GM12878 (cell line): Measurements from ENCODE around the gene ARHGEF38. TPM values are rescaled to one million over a fixed set of nuclear protein-coding genes. Genes with fewer than 3 reads are reported as not detected.

ENCODE experiments used
- ATAC-seq: fragments of 200-7000 bp; cut with Tn5 transposase; 3 replicates; pipeline ENCODE4 v1.9.1; 2020; ENCODE audit warnings: mild to moderate bottlenecking, moderate library complexity
- BruUV-seq: library from RNA; stranded (reverse); fragments of 400-500 nt; replicated peaks from 2 replicates; lab custom pipeline; 2021; lab: Mats Ljungman, UMichigan
- CTCF ChIA-PET: fragments of 300-600 bp; sonication (Branson Sonifier 250); formaldehyde crosslinking; extraction: SDS; loops from one replicate; lab custom pipeline; 2021; ENCODE audit warnings: inconsistent platforms; lab: Yijun Ruan, JAX
- POLR2A ChIA-PET: fragments of 350-600 bp; formaldehyde crosslinking; extraction: SDS; loops from one replicate; lab custom pipeline; 2021; ENCODE audit warnings: inconsistent platforms; lab: Charles Lee
- RAD21 ChIA-PET: fragments of 300-600 bp; sonication (Branson Sonifier 250); formaldehyde crosslinking; loops from one replicate; lab custom pipeline; 2023; ENCODE audit warnings: antibody characterized with exemption; ENCODE audit not compliant: unreplicated experiment; lab: Charles Lee
- SMC1A ChIA-PET: fragments of 300-600 bp; sonication (Branson Sonifier 250); formaldehyde crosslinking; loops from one replicate; lab custom pipeline; 2023; ENCODE audit not compliant: unreplicated experiment, uncharacterized antibody; lab: Charles Lee
- DNase-seq: peaks from one replicate; pipeline ENCODE4 v3.0.0-alpha.2; 2011; ENCODE audit warnings: low read depth, low spot score
- FAIRE-seq: peaks from 3 replicates; lab custom pipeline; 2011; peaks lifted over from hg19 to GRCh38; lab: Jason Lieb, UNC
- H2AFZ ChIP-seq: 2 replicates; pipeline ENCODE4 v1.6.0; 2011; ENCODE audit warnings: low read depth, low read length, control low read depth; ENCODE audit not compliant: control insufficient read depth
- H3K27ac ChIP-seq: 2 replicates; pipeline ENCODE4 v1.5.1; 2011; ENCODE audit warnings: control low read depth; ENCODE audit not compliant: control insufficient read depth, insufficient read depth
- H3K27me3 ChIP-seq, 2 experiments: replicated peaks in 1 of 2; 2 replicates each; pipeline versions ENCODE4 v1.6.0 to v1.6.1; 2011; ENCODE audit warnings: low read length in 1 of 2; ENCODE audit not compliant: control insufficient read depth in 2 of 2, insufficient read depth in 2 of 2
- H3K36me3 ChIP-seq, 2 experiments: 2 replicates each; pipeline ENCODE4 v1.5.1; 2011; ENCODE audit warnings: low read length in 1 of 2; ENCODE audit not compliant: control insufficient read depth in 2 of 2, insufficient read depth in 2 of 2
- H3K4me1 ChIP-seq: 2 replicates; pipeline ENCODE4 v1.6.1; 2011; ENCODE audit warnings: mild to moderate bottlenecking, low read length, moderate library complexity, mixed read lengths; ENCODE audit not compliant: control insufficient read depth, insufficient read depth
- H3K4me2 ChIP-seq: 2 replicates; pipeline ENCODE4 v1.6.0; 2011; ENCODE audit warnings: control low read depth; ENCODE audit not compliant: control insufficient read depth, insufficient read depth
- H3K4me3 ChIP-seq: fragments of 200-600 bp; sonication (generic); 2 replicates; pipeline ENCODE4 v1.5.1; 2016
- H3K79me2 ChIP-seq: 2 replicates; pipeline ENCODE4 v1.6.0; 2011; ENCODE audit warnings: low read length; ENCODE audit not compliant: control insufficient read depth, insufficient read depth
- H3K9ac ChIP-seq: 2 replicates; pipeline ENCODE4 v1.8.0; 2011; ENCODE audit warnings: low read length, control low read depth, mixed read lengths; ENCODE audit not compliant: control insufficient read depth, insufficient read depth
- H3K9me3 ChIP-seq: replicated peaks from 3 replicates; pipeline ENCODE4 v1.5.1; 2011; ENCODE audit warnings: mild to moderate bottlenecking, low read length; ENCODE audit not compliant: control insufficient read depth, insufficient read depth
- H4K20me1 ChIP-seq: 2 replicates; pipeline ENCODE4 v1.6.0; 2011; ENCODE audit not compliant: control insufficient read depth, insufficient read depth
- ATF3 ChIP-seq: IDR thresholded peaks from 2 replicates; pipeline ENCODE4 v1.6.1; 2011; ENCODE audit warnings: low read depth, mild to moderate bottlenecking, low read length, moderate library complexity, borderline replicate concordance; ENCODE audit errors: extremely low read depth
- CEBPZ ChIP-seq: fragments of 150-350 bp; IDR thresholded peaks from 2 replicates; pipeline ENCODE4 v1.6.1; 2016; ENCODE audit warnings: low read depth, low read length
- DPF2 ChIP-seq: fragments of 450-650 bp; IDR thresholded peaks from 2 replicates; pipeline ENCODE4 v1.6.1; 2017; ENCODE audit warnings: mild to moderate bottlenecking
- E2F4 ChIP-seq: IDR thresholded peaks from 2 replicates; pipeline ENCODE4 v1.6.1; 2012; ENCODE audit warnings: low read depth, low read length, improper control_type of control experiment
- EZH2 ChIP-seq: IDR thresholded peaks from 2 replicates; pipeline ENCODE4 v1.6.1; 2012; ENCODE audit warnings: low read depth, mild to moderate bottlenecking, control low read depth, inconsistent platforms, low read length, borderline replicate concordance; ENCODE audit not compliant: control insufficient read depth
- HCFC1 ChIP-seq: fragments of 150-350 bp; IDR thresholded peaks from 2 replicates; pipeline ENCODE4 v1.6.1; 2014; ENCODE audit warnings: low read length
- HSF1 ChIP-seq: fragments of 150-350 bp; IDR thresholded peaks from 2 replicates; pipeline ENCODE4 v1.6.1; 2014; ENCODE audit warnings: mild to moderate bottlenecking, low read depth, low read length
- JUND ChIP-seq: IDR thresholded peaks from 2 replicates; pipeline ENCODE4 v1.6.1; 2012; ENCODE audit warnings: low read depth, mild to moderate bottlenecking, low read length, improper control_type of control experiment, moderate library complexity
- MXI1 ChIP-seq: fragments of 150-350 bp; IDR thresholded peaks from 2 replicates; pipeline ENCODE4 v1.6.1; 2011; ENCODE audit warnings: low read depth, mild to moderate bottlenecking, inconsistent platforms, low read length, improper control_type of control experiment
- NR2F1 ChIP-seq: fragments of 450-650 bp; conservative IDR thresholded peaks from 2 replicates; pipeline ENCODE4 v1.6.1; 2017; ENCODE audit warnings: mild to moderate bottlenecking
- PML ChIP-seq: IDR thresholded peaks from 2 replicates; pipeline ENCODE4 v1.6.1; 2012; ENCODE audit warnings: low read length, inconsistent platforms
- POLR2A ChIP-seq: IDR thresholded peaks from 2 replicates; pipeline ENCODE4 v1.6.1; 2011; ENCODE audit warnings: low read depth, mild to moderate bottlenecking, low read length
- RBBP5 ChIP-seq: fragments of 200-600 bp; sonication (generic); conservative IDR thresholded peaks from 2 replicates; pipeline ENCODE4 v1.6.1; 2016
- SMC3 ChIP-seq: IDR thresholded peaks from 2 replicates; pipeline ENCODE4 v1.6.1; 2011; ENCODE audit warnings: low read length, improper control_type of control experiment, borderline replicate concordance
- WRNIP1 ChIP-seq: IDR thresholded peaks from 2 replicates; pipeline ENCODE4 v1.6.1; 2011; ENCODE audit warnings: low read depth, low read length, improper control_type of control experiment, borderline replicate concordance
- ZNF217 ChIP-seq: fragments of 450-650 bp; IDR thresholded peaks from 2 replicates; pipeline ENCODE4 v1.6.1; 2017; ENCODE audit warnings: antibody characterized with exemption, mild to moderate bottlenecking
- ZNF24 ChIP-seq: fragments of 450-650 bp; IDR thresholded peaks from 2 replicates; pipeline ENCODE4 v1.6.1; 2017; ENCODE audit warnings: antibody characterized with exemption, mild to moderate bottlenecking
- ZNF384 ChIP-seq: IDR thresholded peaks from 2 replicates; pipeline ENCODE4 v1.6.1; 2012; ENCODE audit warnings: low read depth, mild to moderate bottlenecking, low read length, improper control_type of control experiment, borderline replicate concordance
- ZNF622 ChIP-seq: fragments of 450-650 bp; IDR thresholded peaks from 2 replicates; pipeline ENCODE4 v1.6.1; 2017; ENCODE audit warnings: mild to moderate bottlenecking, inconsistent platforms
- WGBS: methylation state at CpG from one replicate; pipeline ENCODE4 v1.1.6; 2016; ENCODE audit warnings: low lambda C conversion rate; ENCODE audit not compliant: insufficient replicate concordance, insufficient coverage; ENCODE audit errors: missing lambda C conversion rate; 5-methylcytosine and 5-hydroxymethylcytosine counted together
- in situ Hi-C: fragments of 300-500 bp; cut with MboI; formaldehyde crosslinking; loops from 9 replicates; pipeline ENCODE4 v1.14.3; 2018; ENCODE audit warnings: mixed read lengths
- intact Hi-C: fragments of 100-400 bp; cut with micrococcal nuclease; formaldehyde crosslinking; loops from one replicate; pipeline ENCODE4 v1.14.2; 2022; ENCODE audit not compliant: unreplicated experiment
- polyA plus RNA-seq, 11 experiments: library from polyadenylated mRNA; depleted of rRNA in 4 of 11; unstranded in 6 of 11; stranded (reverse) in 5 of 11; fragments of >200 nt; fragmentation: Nextera tagmentation in 4 of 11; fragmentation: Illumina TruSeq in 1 of 11; extraction: Ambion mirVana in 4 of 11; extraction: Trizol in 1 of 11; gene quantifications; 1 replicate in 1 of 11; 2 replicates in 10 of 11; pipeline versions ENCODE4 v1.2.1 to v1.2.3, GENCODE V29; 2011 to 2016; ENCODE audit warnings: inconsistent platforms in 2 of 11, missing spikeins in 2 of 11, low read depth in 1 of 11
- total RNA-seq, 4 experiments: library from RNA; depleted of rRNA in 3 of 4; stranded (reverse); fragments of >200 nt in 3 of 4; fragmentation: Illumina TruSeq in 1 of 4; extraction: Trizol in 1 of 4; gene quantifications; 2 replicates each; pipeline versions ENCODE4 v1.2.1 to v1.2.3, GENCODE V29; 2013 to 2021

The ARHGEF38 gene
- total and polyA plus RNA-seq, 10 of the 15 experiments (the other 5 are each of a cell fraction or from before 2014, with no cell fraction given), result 0.01 to 1.1 (median 0.09) TPM; not detected in 2

- in situ Hi-C loops, result no loop called here
- Histone ChIP-seq H2AFZ (no peak overlapping the region), H3K4me1 (peaks cover 15% of the 10 kb centered on the region), H3K79me2 (no peaks in the 10 kb centered on the region), H3K36me3 (no peaks in the 10 kb centered on the region), H3K4me2 (no peak overlapping the region), H3K9ac (no peak overlapping the region), H4K20me1 (no peaks in the 10 kb centered on the region), H3K27me3 (no peaks in the 10 kb centered on the region)
- ATAC-seq, result peak; percentile 20; the same call in 2 of the 3 replicates
- no peak for FAIRE-seq
- 82% methylated on average over 8 of the region's 8 CpGs for WGBS
- no TSS peak for BruUV-seq
- ChIA-PET RAD21 (interaction anchor here (0.6 to 4.2 kb wide), 9 partner anchors 28 to 115 kb away, joined by 3 to 23 read pairs (median 9); no protein-coding TSS in a partner anchor), POLR2A (interaction anchor here (1.0 to 1.6 kb wide), 3 partner anchors 8 to 24 kb away, joined by 3 to 7 read pairs (median 4); no protein-coding TSS in a partner anchor)
- DNase-seq, result no peak
- TF ChIP-seq JUND, result no peak
- TF ChIP-seq ZNF24, result no peak
- TF ChIP-seq CEBPZ, result no peak
- no peak for TF ChIP-seq POLR2A
- TF ChIP-seq WRNIP1, result no peak
- no peak for TF ChIP-seq EZH2
- no peak for TF ChIP-seq HSF1
- TF ChIP-seq PML, result no peak
- TF ChIP-seq ATF3, result no peak
- TF ChIP-seq ZNF384, result no peak
- TF ChIP-seq HCFC1, result no peak
- no peak for TF ChIP-seq NR2F1
- TF ChIP-seq ZNF217, result no peak
- no peak for TF ChIP-seq DPF2
- TF ChIP-seq RBBP5, result no peak
- TF ChIP-seq SMC3, result no peak
- no peak for TF ChIP-seq ZNF622
- TF ChIP-seq E2F4, result no peak
- TF ChIP-seq MXI1, result no peak
- TF ChIP-seq, all 136 proteins: peak for 0
- CTCF ChIA-PET, result interaction anchor here (0.7 to 5.4 kb wide), 9 partner anchors 10 to 112 kb away, joined by 3 to 32 read pairs (median 5); no protein-coding TSS in a partner anchor
- H3K9me3 ChIP-seq, result no peaks in the 10 kb centered on the region
- SMC1A ChIA-PET, result interaction anchor here (0.6 to 10.6 kb wide), 15 partner anchors 10 to 158 kb away, joined by 3 to 130 read pairs (median 7); partner anchors contain the start of gene PPA2
- intact Hi-C loops, result loop anchor here (5.0 kb wide), 1 partner anchor 40 kb away; no protein-coding TSS in a partner anchor
- H3K27ac ChIP-seq, result no peak overlapping the region
- no peak overlapping the region for H3K4me3 ChIP-seq
These were observed 79.5 kb downstream of the ARHGEF38 start for GRCh38 chr4:105631818-105632400.
